Natural killer cell (primary cell): Measurements from ENCODE around the gene KCTD16. TPM values are rescaled to one million over a fixed set of nuclear protein-coding genes. Genes with fewer than 3 reads are reported as not detected.

Experiments used
- ATAC-seq, 3 donors: fragments of 150-1000 bp in 2 of 3; fragments of 200-7000 bp in 1 of 3; cut with Tn5 transposase; 1 replicate in 1 of 3; 2 replicates in 2 of 3; pipeline ENCODE4 v1.10.0; 2021; ENCODE audit warnings: mild to moderate bottlenecking in 2 of 3, moderate library complexity in 2 of 3
- DNase-seq, 2 donors: peaks; one replicate each; pipeline versions ENCODE4 v3.0.0 to v3.0.0-alpha.2; 2013 to 2021; ENCODE audit warnings: mixed read lengths in 1 of 2
- H3K27ac ChIP-seq: one replicate; pipeline ENCODE4 v1.5.1; 2013; ENCODE audit warnings: mild to moderate bottlenecking, low read length
- H3K27me3 ChIP-seq: one replicate; pipeline ENCODE4 v1.6.1; 2013; ENCODE audit warnings: low read length; ENCODE audit not compliant: control insufficient read depth, insufficient read depth
- H3K36me3 ChIP-seq: one replicate; pipeline ENCODE4 v1.6.1; 2013; ENCODE audit warnings: low read length; ENCODE audit not compliant: control insufficient read depth, insufficient read depth
- H3K4me1 ChIP-seq: one replicate; pipeline ENCODE4 v1.6.1; 2013; ENCODE audit warnings: low read length; ENCODE audit not compliant: control insufficient read depth, insufficient read depth
- H3K4me3 ChIP-seq: one replicate; pipeline ENCODE4 v1.5.1; 2013; ENCODE audit warnings: low read length
- H3K9me3 ChIP-seq: one replicate; pipeline ENCODE4 v1.6.1; 2013; ENCODE audit warnings: low read length; ENCODE audit not compliant: control insufficient read depth, insufficient read depth
- H3K27ac Mint-ChIP-seq, 2 donors: one replicate each; pipeline ENCODE4 v1.8.0; 2022; ENCODE audit warnings: mild to moderate bottlenecking in 2 of 2, mixed read lengths in 2 of 2, moderate library complexity in 1 of 2
- H3K27me3 Mint-ChIP-seq, 2 donors: one replicate each; pipeline ENCODE4 v1.8.0; 2022; ENCODE audit warnings: low read depth in 2 of 2, mixed read lengths in 2 of 2
- H3K36me3 Mint-ChIP-seq: one replicate; pipeline ENCODE4 v1.8.0; 2022; ENCODE audit warnings: mixed read lengths
- H3K4me1 Mint-ChIP-seq, 2 donors: one replicate each; pipeline ENCODE4 v1.8.0; 2022; ENCODE audit warnings: mixed read lengths in 2 of 2
- H3K4me3 Mint-ChIP-seq: one replicate; pipeline ENCODE4 v1.8.0; 2022; ENCODE audit warnings: mild to moderate bottlenecking, moderate library complexity, mixed read lengths
- H3K9me3 Mint-ChIP-seq, 2 donors: one replicate each; pipeline ENCODE4 v1.8.0; 2022; ENCODE audit warnings: mixed read lengths in 2 of 2
- WGBS: methylation state at CpG from one replicate; pipeline ENCODE4 v1.1.7; 2013; ENCODE audit warnings: missing lambda C conversion rate; ENCODE audit not compliant: insufficient coverage; 5-methylcytosine and 5-hydroxymethylcytosine counted together
- intact Hi-C: fragments of 100-400 bp; cut with micrococcal nuclease; formaldehyde crosslinking; loops from one replicate; pipeline ENCODE4 v1.14.2; 2022
- total RNA-seq, 4 donors: library from RNA; stranded (reverse); fragments of 120-200 nt in 1 of 4; gene quantifications; one replicate each; pipeline versions ENCODE4 v1.2.3 to v1.2.4, GENCODE V29; 2013 to 2022
- TF ChIP-seq, protein P1 (sequence below): fragments of 200-600 bp; IDR thresholded peaks from one replicate; pipeline ENCODE4 v1.8.0; 2022; ENCODE audit warnings: antibody characterized with exemption

Gene KCTD16
- total RNA-seq, 3 donors from 2014 or later (not counting 1 experiment from before 2014, with no cell fraction given) = 0.16 TPM; not detected in 2

DNA sequence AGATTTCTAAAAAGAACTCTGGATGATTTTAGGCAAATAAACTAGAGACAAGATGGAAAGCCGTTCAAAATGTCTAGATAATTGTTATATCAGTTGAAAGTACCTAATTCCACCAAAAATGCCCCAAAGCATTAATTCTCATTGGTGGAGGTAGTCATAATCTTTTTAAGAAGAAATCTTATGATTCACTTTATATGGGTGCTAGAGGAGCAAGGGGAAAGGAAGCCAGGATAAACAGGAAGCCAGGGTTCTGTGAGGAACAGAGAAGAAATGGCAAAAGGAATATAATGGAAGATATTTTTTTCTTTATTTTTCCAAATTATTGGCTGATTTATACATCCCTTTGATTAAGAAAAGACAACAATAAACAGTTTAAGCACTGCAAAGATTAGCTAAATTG lies 8.0 kb upstream of the KCTD16 start:
- no peaks in the 10 kb centered on the region for H3K9me3 ChIP-seq
- Mint-ChIP-seq H3K4me1 (peaks cover 5 to 9% of the 10 kb centered on the region in 2 donors), H3K4me3 (no peak overlapping the region), H3K27ac (peak overlapping the region in 1 of 2 donors; percentile 34), H3K27me3 (no peaks in the 10 kb centered on the region), H3K9me3 (no peaks in the 10 kb centered on the region), H3K36me3 (peaks cover 22% of the 10 kb centered on the region)
- intact Hi-C loops = no loop called here
- ATAC-seq (no peak), DNase-seq (no peak)
- H3K27me3 ChIP-seq = no peaks in the 10 kb centered on the region
- WGBS = no CpG with 5 or more reads among the region's 1 CpG
- no peak overlapping the region for H3K27ac ChIP-seq
- no peaks in the 10 kb centered on the region for H3K4me1 ChIP-seq
- H3K36me3 ChIP-seq = peaks cover 74% of the 10 kb centered on the region
- no peak overlapping the region for H3K4me3 ChIP-seq
- TF ChIP-seq, protein P1, sequence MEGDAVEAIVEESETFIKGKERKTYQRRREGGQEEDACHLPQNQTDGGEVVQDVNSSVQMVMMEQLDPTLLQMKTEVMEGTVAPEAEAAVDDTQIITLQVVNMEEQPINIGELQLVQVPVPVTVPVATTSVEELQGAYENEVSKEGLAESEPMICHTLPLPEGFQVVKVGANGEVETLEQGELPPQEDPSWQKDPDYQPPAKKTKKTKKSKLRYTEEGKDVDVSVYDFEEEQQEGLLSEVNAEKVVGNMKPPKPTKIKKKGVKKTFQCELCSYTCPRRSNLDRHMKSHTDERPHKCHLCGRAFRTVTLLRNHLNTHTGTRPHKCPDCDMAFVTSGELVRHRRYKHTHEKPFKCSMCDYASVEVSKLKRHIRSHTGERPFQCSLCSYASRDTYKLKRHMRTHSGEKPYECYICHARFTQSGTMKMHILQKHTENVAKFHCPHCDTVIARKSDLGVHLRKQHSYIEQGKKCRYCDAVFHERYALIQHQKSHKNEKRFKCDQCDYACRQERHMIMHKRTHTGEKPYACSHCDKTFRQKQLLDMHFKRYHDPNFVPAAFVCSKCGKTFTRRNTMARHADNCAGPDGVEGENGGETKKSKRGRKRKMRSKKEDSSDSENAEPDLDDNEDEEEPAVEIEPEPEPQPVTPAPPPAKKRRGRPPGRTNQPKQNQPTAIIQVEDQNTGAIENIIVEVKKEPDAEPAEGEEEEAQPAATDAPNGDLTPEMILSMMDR = no peak

DNA sequence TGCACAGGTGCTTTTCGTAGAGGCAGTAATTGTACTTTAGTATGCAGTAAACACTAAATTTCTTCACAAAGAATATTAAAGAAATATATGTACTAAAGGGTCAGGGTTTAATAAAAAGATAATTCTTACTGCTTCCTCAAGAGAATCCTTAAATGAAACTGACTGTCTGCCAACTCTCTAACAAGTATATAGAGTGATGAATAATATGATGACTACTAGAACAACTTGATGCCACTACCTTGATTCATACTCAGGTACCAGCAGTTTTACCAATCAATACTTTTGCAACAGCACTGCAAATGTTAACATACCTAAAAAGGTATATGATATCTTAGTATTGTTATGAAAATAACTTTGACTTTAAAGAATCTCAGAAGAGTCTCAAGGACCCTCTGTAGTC lies 4.0 kb upstream of the KCTD16 start:
- no peaks in the 10 kb centered on the region for H3K9me3 Mint-ChIP-seq
- TF ChIP-seq, protein P1 = no peak
- peaks cover 3 to 6% of the 10 kb centered on the region in 2 donors for H3K27me3 Mint-ChIP-seq
- no CpG with 5 or more reads among the region's 1 CpG for WGBS
- peaks cover 15% of the 10 kb centered on the region for H3K36me3 Mint-ChIP-seq
- no peak for DNase-seq
- peaks cover 4% of the 10 kb centered on the region for H3K4me1 ChIP-seq
- no peak overlapping the region for H3K4me3 Mint-ChIP-seq
- no peak for ATAC-seq
- H3K4me1 Mint-ChIP-seq = peaks cover 35 to 41% of the 10 kb centered on the region in 2 donors
- H3K27me3 ChIP-seq = no peaks in the 10 kb centered on the region
- intact Hi-C loops = no loop called here
- peaks cover 62% of the 10 kb centered on the region for H3K36me3 ChIP-seq
- H3K9me3 ChIP-seq = no peaks in the 10 kb centered on the region
- H3K4me3 ChIP-seq = no peak overlapping the region
- H3K27ac ChIP-seq = no peak overlapping the region
- H3K27ac Mint-ChIP-seq = no peak overlapping the region

DNA sequence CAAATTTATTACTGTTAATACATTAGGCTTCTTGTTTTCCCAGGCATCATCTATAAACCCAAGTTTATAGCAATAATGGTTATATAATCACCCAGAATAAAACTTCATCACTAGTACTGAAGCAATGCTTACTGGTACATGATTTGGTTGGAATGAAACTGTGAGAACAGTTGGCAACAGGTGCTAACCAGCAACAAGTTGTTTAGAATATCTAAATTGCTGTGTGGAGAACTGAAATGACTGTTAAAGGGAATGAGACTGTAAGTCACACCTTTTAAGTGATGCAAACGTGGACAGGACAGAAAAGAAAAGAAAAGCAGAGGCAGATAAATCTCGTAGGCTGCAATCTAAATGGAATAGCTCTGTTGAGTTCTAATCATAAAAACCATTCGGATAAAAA lies 2.7 kb upstream of the KCTD16 start:
- H3K4me3 ChIP-seq = no peak overlapping the region
- no peaks in the 10 kb centered on the region for H3K27me3 ChIP-seq
- no peaks in the 10 kb centered on the region for H3K9me3 ChIP-seq
- peaks cover 30 to 41% of the 10 kb centered on the region in 2 donors for H3K4me1 Mint-ChIP-seq
- no peak overlapping the region for H3K27ac Mint-ChIP-seq
- peaks cover 9 to 14% of the 10 kb centered on the region in 2 donors for H3K27me3 Mint-ChIP-seq
- peaks cover 49% of the 10 kb centered on the region for H3K36me3 ChIP-seq
- peaks cover 7% of the 10 kb centered on the region for H3K36me3 Mint-ChIP-seq
- intact Hi-C loops = no loop called here
- ATAC-seq = no peak
- H3K27ac ChIP-seq = no peak overlapping the region
- no peak for DNase-seq
- TF ChIP-seq, protein P1 = no peak
- WGBS = 81% methylated on average over 3 of the region's 3 CpGs
- peaks cover 4% of the 10 kb centered on the region for H3K4me1 ChIP-seq
- no peak overlapping the region for H3K4me3 Mint-ChIP-seq
- no peaks in the 10 kb centered on the region for H3K9me3 Mint-ChIP-seq

DNA sequence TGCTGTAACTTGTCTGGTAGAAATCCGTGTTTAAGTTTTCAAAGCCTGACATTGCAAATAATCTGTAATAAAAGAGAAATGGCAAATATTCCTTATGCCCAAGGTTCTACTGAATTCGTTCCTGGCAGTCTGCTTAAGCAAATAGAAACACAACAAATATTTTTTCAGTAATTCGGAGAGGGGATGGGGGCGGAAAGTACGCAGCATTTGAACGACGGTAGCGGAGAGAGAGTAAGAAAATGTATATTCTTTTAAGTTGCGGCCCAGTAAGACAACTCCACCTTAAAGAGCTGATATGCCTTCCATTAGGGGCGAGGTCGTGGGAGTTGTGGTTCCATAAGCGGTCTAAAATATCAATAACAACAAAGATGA lies 783 bp upstream of the KCTD16 start:
- intact Hi-C loops = loop anchor here (1.0 kb wide), 1 partner anchor 22 kb away; no protein-coding TSS in a partner anchor
- Mint-ChIP-seq H3K27ac (peak overlapping the region; percentile 91 to 97), H3K36me3 (peaks cover 2% of the 10 kb centered on the region), H3K4me3 (peak overlapping the region; percentile 94), H3K9me3 (no peaks in the 10 kb centered on the region), H3K27me3 (peaks cover 12 to 18% of the 10 kb centered on the region in 2 donors), H3K4me1 (peaks cover 30 to 41% of the 10 kb centered on the region in 2 donors)
- Histone ChIP-seq H3K27me3 (no peaks in the 10 kb centered on the region), H3K9me3 (no peaks in the 10 kb centered on the region), H3K4me3 (peak overlapping the region; percentile 84), H3K4me1 (peaks cover 4% of the 10 kb centered on the region), H3K36me3 (peaks cover 31% of the 10 kb centered on the region), H3K27ac (peak overlapping the region; percentile 87)
- ATAC-seq (no peak), DNase-seq (no peak)
- TF ChIP-seq, protein P1 = no peak
- 0% methylated on average over 3 of the region's 12 CpGs for WGBS
